ENCODE data around the gene RPN1. TPM values are rescaled to one million over a fixed set of nuclear protein-coding genes. Genes with fewer than 3 reads are reported as not detected.

RPN1 gene
- total and polyA plus RNA-seq, 2 of the 13 experiments (the other 11 are each of a cell fraction or from before 2014, with no cell fraction given) = 290 to 342 TPM

GRCh38 chr3:128698211-128699047, 47.8 kb upstream of the RPN1 start (continued):
- TF ChIP-seq RAD21 (CRISPR knock-in tag; IDR thresholded peaks at IDR 0.05) (no peak), ZNF687 (CRISPR knock-in tag; IDR thresholded peaks at IDR 0.05) (peak; percentile 21; the same call in 1 of the 2 replicates), ZNF333 (CRISPR knock-in tag; IDR thresholded peaks at IDR 0.05; ENCODE audit: borderline replicate concordance) (0 out of 2 replicates have a peak, but pooled peaks have one; percentile 51)

GRCh38 chr3:128697341-128697740, 46.7 kb upstream of the RPN1 start:
- ChIA-PET CTCF (ENCODE audit: low intra/inter-chr PET ratio, low total read pairs) (no interaction called here), POLR2A (no interaction called here)
- FAIRE-seq (no peak), ATAC-seq (no peak), DNase-seq (ENCODE audit: low spot score) (no peak)
- no peak overlapping the region for H3K9ac ChIP-seq (ENCODE audit: insufficient read depth, low read depth, low read length)
- no peaks in the 10 kb centered on the region for H3K79me2 ChIP-seq (ENCODE audit: insufficient read depth, low read length)
- TF ChIP-seq ZNF768 (CRISPR knock-in tag; IDR thresholded peaks at IDR 0.05) (no peak), TARDBP (CRISPR knock-in tag; IDR thresholded peaks at IDR 0.05) (no peak), JUNB (CRISPR knock-in tag; IDR thresholded peaks at IDR 0.05; ENCODE audit: borderline replicate concordance) (no peak), MED1 (CRISPR knock-in tag; IDR thresholded peaks at IDR 0.05) (no peak), ATRX (CRISPR knock-in tag; IDR thresholded peaks at IDR 0.05; ENCODE audit: borderline replicate concordance) (no peak), ZNF333 (CRISPR knock-in tag; IDR thresholded peaks at IDR 0.05; ENCODE audit: borderline replicate concordance) (no peak)
- H2AFZ ChIP-seq (ENCODE audit: low read length) = no peak overlapping the region
- H3K27me3 ChIP-seq (ENCODE audit: control insufficient read depth in 1 of 2, insufficient read depth in 2 of 2, low read length in 2 of 2) = peaks cover 0 to 8% of the 10 kb centered on the region in 2 experiments; a peak in 1 of 5 replicates
- H3K27ac ChIP-seq (ENCODE audit: extremely low read length, insufficient read depth, low read length) = no peak overlapping the region
- peaks cover 10% of the 10 kb centered on the region for H3K4me1 ChIP-seq (ENCODE audit: insufficient read depth, low read length)
- H4K20me1 ChIP-seq (ENCODE audit: insufficient read depth, low read length) = no peaks in the 10 kb centered on the region
- H3K4me2 ChIP-seq (ENCODE audit: low read depth, low read length) = no peak overlapping the region
- BruUV-seq (replicated peaks) = no TSS peak
- in situ Hi-C loops (cut with HindIII; ENCODE audit: extremely low pct_ligation_motif_present, low pct_unique_long_range_greater_than_20kb) = no loop called here
- 72% methylated on average over 8 of the region's 8 CpGs for WGBS (ENCODE audit: low lambda C conversion rate)
- intact Hi-C loops (cut with micrococcal nuclease; ENCODE audit: unreplicated experiment) = no loop called here
- no peak overlapping the region for H3K4me3 ChIP-seq (replicated peaks in 1 of 3; ENCODE audit: insufficient read depth in 1 of 3, low read depth in 2 of 3, low read length in 3 of 3)
- no peaks in the 10 kb centered on the region for H3K9me3 ChIP-seq (ENCODE audit: low read length)
- no peaks in the 10 kb centered on the region for H3K36me3 ChIP-seq (replicated peaks in 1 of 2; ENCODE audit: control insufficient read depth in 1 of 2, insufficient read depth in 2 of 2, low read length in 2 of 2)

All from HepG2 (cell line).